ENCODE measurements around the gene METTL25. TPM values are rescaled to one million over a fixed set of nuclear protein-coding genes. Genes with fewer than 3 reads are reported as not detected.

METTL25 gene
- polyA plus RNA-seq, 2 of the 4 experiments (the other 2 are of a cell fraction) = 3.8 to 6.3 TPM

- no peak for TF ChIP-seq USF2 (IDR thresholded peaks at IDR 0.05)
- TF ChIP-seq FOXS1 (CRISPR knock-in tag; IDR thresholded peaks at IDR 0.05) = no peak
- no peak for TF ChIP-seq MYC (IDR thresholded peaks at IDR 0.05; ENCODE audit: borderline replicate concordance, low read length)
- no peak for TF ChIP-seq PBX3 (IDR thresholded peaks at IDR 0.05)
Observed at GRCh38 chr12:82319276-82319675, 39.1 kb upstream of the METTL25 start (continued).

- no peak overlapping the region for H3K27ac ChIP-seq
- ChIA-PET CTCF (no interaction called here), POLR2A (no interaction called here)
- H3K4me2 ChIP-seq = no peak overlapping the region
- no peak for FAIRE-seq
- DNase-seq (ENCODE audit: low read depth in 1 of 2, low spot score in 1 of 2) = no peak
- H3K4me1 ChIP-seq = no peaks in the 10 kb centered on the region
- no peaks in the 10 kb centered on the region for H3K9me3 ChIP-seq
- no peak overlapping the region for H3K4me3 ChIP-seq
- WGBS (ENCODE audit: missing lambda C conversion rate) = 23% methylated on average over 4 of the region's 4 CpGs
- no peak for ATAC-seq
- TF ChIP-seq CTCF (IDR thresholded peaks at IDR 0.05) (no peak), BHLHE40 (IDR thresholded peaks at IDR 0.05; ENCODE audit: low read depth, low read length) (no peak), HDAC2 (IDR thresholded peaks at IDR 0.05) (no peak), EP300 (IDR thresholded peaks at IDR 0.05) (no peak), ZSCAN20 (CRISPR knock-in tag; IDR thresholded peaks at IDR 0.05) (no peak), CBX2 (IDR thresholded peaks at IDR 0.05; ENCODE audit: borderline replicate concordance, low read depth) (no peak), HOXB13 (CRISPR knock-in tag; IDR thresholded peaks at IDR 0.05; ENCODE audit: low read depth) (no peak), RFX5 (IDR thresholded peaks at IDR 0.05) (no peak), TFCP2L1 (CRISPR knock-in tag; IDR thresholded peaks at IDR 0.05) (no peak), MAZ (IDR thresholded peaks at IDR 0.05; ENCODE audit: borderline replicate concordance, low read depth, low read length) (no peak), EHF (CRISPR knock-in tag; IDR thresholded peaks at IDR 0.05) (no peak), BCL3 (IDR thresholded peaks at IDR 0.05) (no peak), PHF8 (IDR thresholded peaks at IDR 0.05; ENCODE audit: borderline replicate concordance, low read depth) (no peak), ATOH8 (CRISPR knock-in tag; IDR thresholded peaks at IDR 0.05; ENCODE audit: low read depth) (no peak), E2F6 (IDR thresholded peaks at IDR 0.05; ENCODE audit: borderline replicate concordance, low read depth) (no peak), MAFK (IDR thresholded peaks at IDR 0.05; ENCODE audit: partially characterized antibody) (no peak)
Observed at GRCh38 chr12:82325540-82326336, 32.6 kb upstream of the METTL25 start.

Measured in A549 (cell line).